ENCODE data around the gene CERS4.
A peak's percentile ranks its signal among the peaks of the same experiment; 100 is the strongest.
"Not testable (repeated sequence)": the region's sequence is repeated elsewhere in the genome, so short reads cannot be mapped to it uniquely, and the experiment has no call there.

Gene CERS4

GRCh38 chr19:8210421-8211101, 1.4 kb downstream of the CERS4 start:
- no peak for DNase-seq

GRCh38 chr19:8212212-8212611, 3.0 kb downstream of the CERS4 start:
- DNase-seq = no peak

GRCh38 chr19:8212916-8213315, 3.7 kb downstream of the CERS4 start:
- DNase-seq = no peak

GRCh38 chr19:8213827-8214672, 4.9 kb downstream of the CERS4 start:
- DNase-seq = no peak

GRCh38 chr19:8214802-8215201, 5.6 kb downstream of the CERS4 start:
- DNase-seq = no peak

GRCh38 chr19:8215783-8216182, 6.6 kb downstream of the CERS4 start:
- DNase-seq = no peak

- DNase-seq = no peak
Observed at GRCh38 chr19:8216357-8216756, 7.2 kb downstream of the CERS4 start.

- DNase-seq = not testable (repeated sequence)
Observed at GRCh38 chr19:8218127-8218526, 9.0 kb downstream of the CERS4 start.

- DNase-seq = no peak
Observed at GRCh38 chr19:8220481-8220880, 11.3 kb downstream of the CERS4 start.

GRCh38 chr19:8221161-8221560, 12.0 kb downstream of the CERS4 start:
- no peak for DNase-seq

- DNase-seq = not testable (repeated sequence)
Observed at GRCh38 chr19:8223442-8223841, 14.3 kb downstream of the CERS4 start.

- DNase-seq = no peak
Observed at GRCh38 chr19:8224394-8225145, 15.4 kb downstream of the CERS4 start.

- DNase-seq = no peak
Observed at GRCh38 chr19:8231073-8231604, 22.0 kb downstream of the CERS4 start.

GRCh38 chr19:8233370-8233769, 24.2 kb downstream of the CERS4 start:
- DNase-seq = no peak

- DNase-seq = no peak
Observed at GRCh38 chr19:8237026-8237425, 27.9 kb downstream of the CERS4 start.

- DNase-seq = no peak
Observed at GRCh38 chr19:8238251-8238650, 29.1 kb downstream of the CERS4 start.

- no peak for DNase-seq
Observed at GRCh38 chr19:8239528-8240273, 30.5 kb downstream of the CERS4 start.

- peak; percentile 89 to 92 (median 91) for DNase-seq
Observed at GRCh38 chr19:8240274-8241229, 31.4 kb downstream of the CERS4 start.

GRCh38 chr19:8241646-8242045, 32.5 kb downstream of the CERS4 start:
- no peak for DNase-seq

GRCh38 chr19:8242211-8242821, 33.1 kb downstream of the CERS4 start:
- peak; percentile 71 to 77 (median 74) for DNase-seq

GRCh38 chr19:8243146-8243545, 34.0 kb downstream of the CERS4 start:
- DNase-seq = no peak

All from suppressor macrophage treated with lipopolysaccharide for 1 hour (primary cell).